GM23248 (cell line): ENCODE data around the gene FADS6. TPM values are rescaled to one million over a fixed set of nuclear protein-coding genes. Genes with fewer than 3 reads are reported as not detected.

ENCODE experiments used
- DNase-seq: peaks from one replicate; pipeline ENCODE4 v3.0.0-alpha.2; 2015
- H2AFZ ChIP-seq: fragments of 200-600 bp; sonication (generic); 2 replicates; pipeline ENCODE4 v1.6.1; 2016; ENCODE audit warnings: antibody characterized with exemption
- H3F3A ChIP-seq: fragments of 200-600 bp; sonication (generic); 2 replicates; pipeline ENCODE4 v1.6.1; 2016; ENCODE audit warnings: mild to moderate bottlenecking, antibody characterized with exemption, mixed run types; ENCODE audit not compliant: insufficient read depth
- H3K27ac ChIP-seq: fragments of 200-600 bp; sonication (generic); 2 replicates; pipeline ENCODE4 v1.5.1; 2016; ENCODE audit warnings: mild to moderate bottlenecking
- H3K27me3 ChIP-seq: fragments of 200-600 bp; sonication (generic); replicated peaks from 2 replicates; pipeline ENCODE4 v1.6.1; 2016; ENCODE audit warnings: mild to moderate bottlenecking; ENCODE audit not compliant: insufficient read depth
- H3K36me3 ChIP-seq: fragments of 200-600 bp; sonication (generic); 2 replicates; pipeline ENCODE4 v1.6.1; 2016; ENCODE audit warnings: low read depth, mild to moderate bottlenecking
- H3K4me1 ChIP-seq: fragments of 200-600 bp; sonication (generic); 2 replicates; pipeline ENCODE4 v1.6.1; 2016; ENCODE audit warnings: mild to moderate bottlenecking; ENCODE audit not compliant: insufficient read depth
- H3K4me2 ChIP-seq: fragments of 200-600 bp; sonication (generic); one replicate; pipeline ENCODE4 v1.6.1; 2016; ENCODE audit warnings: mild to moderate bottlenecking; ENCODE audit not compliant: unreplicated experiment
- H3K4me3 ChIP-seq: fragments of 200-600 bp; sonication (generic); 2 replicates; pipeline ENCODE4 v1.5.1; 2016; ENCODE audit warnings: mild to moderate bottlenecking
- H3K79me2 ChIP-seq: fragments of 200-600 bp; sonication (generic); 2 replicates; pipeline ENCODE4 v1.6.1; 2016; ENCODE audit warnings: mild to moderate bottlenecking; ENCODE audit not compliant: insufficient read depth
- H3K9ac ChIP-seq: fragments of 200-600 bp; sonication (generic); 2 replicates; pipeline ENCODE4 v1.6.1; 2016; ENCODE audit warnings: mild to moderate bottlenecking
- H3K9me2 ChIP-seq: fragments of 200-600 bp; sonication (generic); 2 replicates; pipeline ENCODE4 v1.6.1; 2016; ENCODE audit warnings: mixed run types, mild to moderate bottlenecking, moderate library complexity; ENCODE audit not compliant: insufficient read depth
- H3K9me3 ChIP-seq: fragments of 200-600 bp; sonication (generic); one replicate; pipeline ENCODE4 v1.6.1; 2017; ENCODE audit warnings: low read depth
- H4K20me1 ChIP-seq: fragments of 200-600 bp; sonication (generic); 2 replicates; pipeline ENCODE4 v1.6.0; 2016; ENCODE audit not compliant: insufficient read depth
- EZH2 ChIP-seq: fragments of 200-600 bp; sonication (generic); IDR thresholded peaks from 2 replicates; pipeline ENCODE4 v1.6.1; 2018; ENCODE audit warnings: antibody characterized with exemption, mild to moderate bottlenecking; ENCODE audit not compliant: insufficient read depth, poor library complexity, severe bottlenecking
- EZH2phosphoT487 ChIP-seq: fragments of 200-600 bp; sonication (generic); IDR thresholded peaks from 2 replicates; pipeline ENCODE4 v1.6.1; 2018; ENCODE audit warnings: antibody characterized with exemption, moderate library complexity, mild to moderate bottlenecking, low read depth; ENCODE audit not compliant: insufficient read depth
- WGBS, 2 experiments: methylation state at CpG; one replicate each; pipeline ENCODE4 v1.1.6; 2015 to 2017; ENCODE audit warnings: low lambda C conversion rate in 2 of 2, low coverage in 1 of 2; ENCODE audit errors: missing lambda C conversion rate in 2 of 2; 5-methylcytosine and 5-hydroxymethylcytosine counted together
- in situ Hi-C: fragments of 300-500 bp; cut with MboI; formaldehyde crosslinking; loops from 2 replicates; pipeline ENCODE4 v1.15.0; 2020
- polyA plus RNA-seq: library from polyadenylated mRNA; unstranded; fragments of >200 nt; fragmentation: Nextera tagmentation; extraction: Ambion mirVana; gene quantifications from 2 replicates; pipeline ENCODE4 v1.2.1, GENCODE V29; 2016
- total RNA-seq: library from RNA; depleted of rRNA; stranded (reverse); fragments of >200 nt; shearing (Covaris generic); gene quantifications from 2 replicates; pipeline ENCODE4 v1.2.3, GENCODE V29; 2014

The FADS6 gene
- total and polyA plus RNA-seq, 2 experiments from 2014 or later: not detected

- H4K20me1 ChIP-seq: no peaks in the 10 kb centered on the region
- peak; percentile 38; the same call in 1 of the 2 replicates for TF ChIP-seq EZH2phosphoT487
- TF ChIP-seq EZH2: no peak
- H3K36me3 ChIP-seq: no peaks in the 10 kb centered on the region
- peaks cover 76% of the 10 kb centered on the region for H3K27me3 ChIP-seq
- 2 to 3% methylated on average over 51 to 57 of the region's 59 CpGs for WGBS, 2 experiments
- in situ Hi-C loops: no loop called here
- no peak overlapping the region for H3K4me3 ChIP-seq
- peak overlapping the region; percentile 8 for H3K4me2 ChIP-seq
- no peak overlapping the region for H3K27ac ChIP-seq
- H3K79me2 ChIP-seq: no peaks in the 10 kb centered on the region
- peak overlapping the region; percentile 46; the same call in 1 of the 2 replicates for H2AFZ ChIP-seq
- no peak overlapping the region for H3K9ac ChIP-seq
- no peaks in the 10 kb centered on the region for H3F3A ChIP-seq
- no peaks in the 10 kb centered on the region for H3K4me1 ChIP-seq
- DNase-seq: peak; percentile 71
- no peaks in the 10 kb centered on the region for H3K9me2 ChIP-seq
- H3K9me3 ChIP-seq: no peaks in the 10 kb centered on the region
Observed at GRCh38 chr17:74923538-74924249, 30.3 kb upstream of the FADS6 start.

- Histone ChIP-seq H3K4me1 (no peaks in the 10 kb centered on the region), H3K27ac (no peak within 1 kb of the TSS), H3K9me2 (no peaks in the 10 kb centered on the region), H3K36me3 (no peaks in the 10 kb centered on the region), H3K27me3 (peaks cover 75% of the 10 kb centered on the region), H3F3A (no peaks in the 10 kb centered on the region), H3K9ac (no peak within 1 kb of the TSS), H3K4me2 (peak within 1 kb of the TSS; percentile 8), H3K79me2 (no peaks in the 10 kb centered on the region), H3K4me3 (no peak within 1 kb of the TSS), H4K20me1 (no peaks in the 10 kb centered on the region), H2AFZ (peak within 1 kb of the TSS; percentile 46; the same call in 1 of the 2 replicates), H3K9me3 (no peaks in the 10 kb centered on the region)
- in situ Hi-C loops: no loop called here
- TF ChIP-seq EZH2phosphoT487: no peak
- peak; percentile 85 for TF ChIP-seq EZH2
- 4% methylated on average over 43 to 53 of the region's 57 CpGs for WGBS, 2 experiments
- DNase-seq: no peak
Observed at GRCh38 chr17:74922694-74923537, 29.5 kb upstream of the FADS6 start, which contains the start of gene USH1G. Gene USH1G, minus strand, starts transcription at chr17:74923255. Its CDS starts 182 bp downstream, at chr17:74923073.

- Histone ChIP-seq H3K79me2 (no peaks in the 10 kb centered on the region), H4K20me1 (no peaks in the 10 kb centered on the region), H2AFZ (no peak overlapping the region), H3F3A (no peaks in the 10 kb centered on the region), H3K27ac (no peak overlapping the region), H3K4me2 (no peak overlapping the region), H3K9ac (no peak overlapping the region), H3K27me3 (peaks cover 67% of the 10 kb centered on the region), H3K4me1 (no peaks in the 10 kb centered on the region), H3K9me2 (no peaks in the 10 kb centered on the region), H3K9me3 (no peaks in the 10 kb centered on the region), H3K4me3 (no peak overlapping the region), H3K36me3 (no peaks in the 10 kb centered on the region)
- in situ Hi-C loops: no loop called here
- TF ChIP-seq EZH2 (no peak), EZH2phosphoT487 (no peak)
- 19 to 20% methylated on average over 5 to 6 of the region's 6 CpGs for WGBS, 2 experiments
- DNase-seq: no peak
Observed at GRCh38 chr17:74922172-74922571, 28.7 kb upstream of the FADS6 start.

- WGBS, 2 experiments: 74 to 76% methylated on average over 2 of the region's 2 CpGs
- Histone ChIP-seq H3K4me2 (no peak overlapping the region), H3K36me3 (no peaks in the 10 kb centered on the region), H3K79me2 (no peaks in the 10 kb centered on the region), H3K4me1 (no peaks in the 10 kb centered on the region), H3K4me3 (no peak overlapping the region), H4K20me1 (no peaks in the 10 kb centered on the region), H2AFZ (no peak overlapping the region), H3K9ac (no peak overlapping the region), H3K9me2 (no peaks in the 10 kb centered on the region), H3K27ac (no peak overlapping the region), H3K27me3 (peaks cover 63% of the 10 kb centered on the region), H3F3A (no peaks in the 10 kb centered on the region), H3K9me3 (no peaks in the 10 kb centered on the region)
- in situ Hi-C loops: no loop called here
- no peak for TF ChIP-seq EZH2phosphoT487
- no peak for TF ChIP-seq EZH2
- no peak for DNase-seq
Observed at GRCh38 chr17:74921769-74922168, 28.3 kb upstream of the FADS6 start.
